NCI-H446 (cell line): ENCODE measurements around the gene LILRB3.
"Not testable (repeated sequence)": the region's sequence is repeated elsewhere in the genome, so short reads cannot be mapped to it uniquely, and the experiment has no call there.

Source experiments
- DNase-seq, 2 experiments: peaks; one replicate each; lab custom pipeline; 2025; lab: John Stamatoyannopoulos, UW

LILRB3 gene

DNA sequence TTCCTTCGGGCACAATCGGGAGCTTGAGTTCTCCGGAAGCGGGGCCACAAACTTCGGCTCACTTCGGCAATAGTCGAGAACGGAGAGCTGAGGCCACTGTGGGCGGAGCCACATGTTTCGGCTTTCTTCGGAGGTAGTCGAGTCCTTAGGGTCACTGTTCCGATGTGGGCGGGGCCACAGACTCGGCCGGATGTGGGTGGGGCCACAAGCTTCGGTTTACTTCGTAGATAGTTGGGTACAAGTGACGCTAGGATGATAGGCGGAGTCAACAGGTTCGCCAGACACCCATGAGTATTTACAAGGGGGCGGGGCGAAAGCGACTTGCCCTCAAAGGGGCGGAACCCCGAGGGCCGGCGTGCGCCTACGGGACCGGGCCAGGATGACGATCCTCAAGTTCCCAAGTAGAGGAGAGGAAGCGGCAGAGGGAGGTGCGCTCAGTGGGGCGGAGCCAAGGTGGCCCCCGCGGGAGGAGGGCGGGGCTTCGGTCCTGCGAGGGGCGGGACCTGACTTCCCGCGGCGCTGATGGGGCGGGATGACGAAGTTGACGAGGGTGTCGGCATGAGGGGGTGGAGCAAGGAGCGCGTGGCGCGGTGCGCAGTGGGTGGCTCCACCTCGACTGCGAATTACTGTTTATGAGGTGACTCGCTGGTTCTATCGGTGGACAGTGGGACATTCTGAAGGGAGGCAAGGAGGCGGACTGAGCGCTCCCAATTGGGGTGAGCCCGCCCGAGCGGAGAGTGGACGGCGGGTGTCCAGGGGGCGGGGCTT, 32.9 kb downstream of the LILRB3 start:
- DNase-seq: peak; percentile 100

DNA sequence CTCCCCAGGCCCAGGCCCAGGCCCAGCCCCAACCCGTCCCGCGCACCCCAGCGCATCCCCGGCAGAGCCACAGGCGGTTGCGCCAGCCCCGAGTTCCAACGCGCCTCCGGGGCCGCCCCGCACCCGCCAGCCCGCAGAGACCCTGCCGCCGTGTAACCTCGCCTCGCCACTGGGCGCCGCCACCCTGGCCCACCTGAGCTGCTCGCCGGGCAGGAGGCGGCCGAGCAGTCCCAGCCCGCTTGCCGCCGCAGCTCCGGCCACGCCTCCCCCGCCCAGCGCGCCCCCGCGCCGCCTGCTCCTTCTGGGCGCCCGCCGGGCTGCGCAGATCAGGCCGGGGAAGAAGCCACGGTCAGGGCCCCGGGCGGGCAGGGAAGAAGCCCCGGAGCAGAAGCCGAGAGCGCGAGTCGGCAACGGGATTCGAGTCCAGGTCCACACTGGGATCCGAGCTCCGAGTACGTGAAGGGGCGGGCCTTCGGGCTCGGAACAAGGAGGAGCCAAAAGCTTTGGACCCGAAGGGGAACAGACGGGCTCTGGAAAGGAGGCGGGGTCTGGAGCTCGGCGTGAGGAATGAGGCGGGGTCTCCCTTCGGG, 33.6 kb downstream of the LILRB3 start, which contains the start of gene MBOAT7:
MBOAT7 (minus strand) TSS at position 436 of the 590 bp plus-strand sequence. CDS start 1,072 bp downstream, outside the sequence.
- DNase-seq: no peak

DNA sequence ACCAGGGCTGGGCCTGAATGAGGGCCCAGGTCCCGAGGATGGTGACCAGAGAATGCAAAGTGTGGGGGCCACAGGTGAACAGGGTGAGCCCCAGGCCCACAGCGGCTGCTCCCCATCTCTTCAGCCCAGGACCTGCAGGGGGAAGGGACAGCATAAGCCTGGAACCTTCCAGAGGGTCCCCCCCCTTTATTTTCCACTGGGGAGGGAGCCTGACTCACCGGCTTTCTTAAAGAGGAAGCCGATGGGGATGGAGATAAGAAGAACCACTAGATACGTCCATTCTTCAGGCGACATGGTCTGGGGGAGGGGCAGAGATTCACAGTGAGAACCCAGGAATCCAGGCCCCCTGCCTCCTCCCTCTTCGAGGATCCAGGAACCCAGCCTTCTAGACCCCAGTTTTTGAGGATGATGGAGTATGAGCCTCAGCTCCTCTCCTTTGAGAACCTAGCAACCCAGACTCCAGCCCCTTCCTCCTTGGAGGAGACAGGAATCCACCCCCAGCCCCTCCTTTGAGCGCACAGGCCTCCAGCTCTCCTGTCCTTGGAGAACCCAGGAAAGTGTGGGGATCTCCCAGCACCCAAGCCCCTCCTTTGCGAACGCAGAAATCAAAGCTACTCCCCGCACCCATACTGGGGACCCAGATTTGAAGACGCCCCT, 34.5 kb downstream of the LILRB3 start:
- DNase-seq: no peak

DNA sequence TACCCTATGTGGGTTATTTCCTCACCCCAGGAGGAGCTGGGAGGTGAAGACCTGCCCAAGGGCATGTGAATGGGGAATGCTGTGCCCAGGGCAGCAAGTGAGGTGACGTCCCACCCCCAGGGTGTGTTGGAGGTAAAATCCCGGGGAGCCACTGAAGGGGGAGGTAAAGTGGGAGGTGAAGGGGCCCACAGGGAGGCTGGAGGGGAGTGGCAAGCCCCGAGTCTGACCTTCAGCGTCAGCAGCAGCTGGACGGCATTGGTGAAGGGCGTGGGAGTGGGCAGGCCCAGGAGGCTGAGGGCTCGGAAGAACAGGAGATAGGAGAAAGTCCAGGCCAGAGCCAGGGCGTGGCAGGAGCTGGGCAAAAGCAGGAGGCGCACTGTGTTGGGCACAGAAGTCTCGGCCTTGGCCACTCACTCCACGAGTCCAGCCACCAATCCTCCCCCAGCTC, 35.8 kb downstream of the LILRB3 start:
- no peak for DNase-seq

DNA sequence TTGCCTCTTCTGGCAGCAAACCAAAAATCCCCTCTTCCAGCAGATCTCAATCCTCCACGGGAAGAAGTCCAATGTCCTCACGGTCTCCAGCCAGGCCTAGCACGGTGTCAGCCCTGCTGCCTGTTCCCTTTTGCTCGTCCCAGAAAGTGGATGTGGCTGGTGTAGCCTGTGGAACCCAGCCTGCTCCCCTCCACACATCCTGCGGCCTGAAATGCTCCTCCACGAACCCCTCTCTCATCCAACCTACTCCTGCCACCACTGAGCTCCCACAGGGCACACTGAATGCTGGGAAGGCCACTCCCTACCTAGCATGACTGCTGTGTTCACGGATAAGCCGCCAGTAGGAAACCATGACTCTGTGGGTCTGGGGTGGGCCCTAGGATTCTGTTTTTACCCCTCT, 36.5 kb downstream of the LILRB3 start:
- no peak for DNase-seq

DNA sequence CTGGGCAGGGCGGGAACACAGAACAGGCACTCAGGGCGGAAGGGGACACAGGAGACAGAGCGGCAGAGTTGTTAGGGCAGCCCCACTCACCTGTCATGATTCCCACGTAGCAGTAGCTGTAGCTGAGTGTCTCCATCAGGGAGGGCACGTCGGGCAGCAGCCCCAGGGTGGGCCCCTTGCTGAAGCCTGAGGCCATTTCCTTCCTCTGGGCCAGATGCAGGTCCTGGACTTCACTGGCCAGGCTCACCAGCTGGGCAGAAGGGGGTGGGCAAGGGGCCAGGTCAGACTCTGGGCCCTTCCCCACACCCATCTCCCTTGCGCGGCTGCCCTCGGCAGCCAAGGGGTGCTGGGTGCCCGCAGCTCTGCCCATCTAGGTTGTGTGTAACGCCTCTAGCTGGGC, 39.4 kb downstream of the LILRB3 start:
- no peak for DNase-seq

DNA sequence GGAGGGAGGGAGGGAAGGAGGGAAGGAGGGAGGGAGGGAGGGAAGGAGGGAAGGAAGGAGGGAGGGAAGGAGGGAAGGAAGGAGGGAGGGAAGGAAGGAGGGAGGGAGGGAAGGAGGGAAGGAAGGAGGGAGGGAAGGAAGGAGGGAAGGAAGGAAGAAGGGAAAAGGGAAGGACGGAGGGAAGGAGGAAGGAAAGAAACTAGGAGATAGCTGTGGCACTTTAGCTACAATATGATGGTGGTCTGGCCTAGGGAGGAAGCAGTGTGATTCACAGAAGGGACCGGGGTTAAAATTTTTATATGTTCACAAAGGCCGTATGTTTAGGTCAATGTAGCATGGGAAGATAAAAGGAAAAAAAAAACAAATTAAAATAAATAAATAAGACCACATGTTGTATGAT, 40.9 kb downstream of the LILRB3 start:
- not testable (repeated sequence) for DNase-seq

DNA sequence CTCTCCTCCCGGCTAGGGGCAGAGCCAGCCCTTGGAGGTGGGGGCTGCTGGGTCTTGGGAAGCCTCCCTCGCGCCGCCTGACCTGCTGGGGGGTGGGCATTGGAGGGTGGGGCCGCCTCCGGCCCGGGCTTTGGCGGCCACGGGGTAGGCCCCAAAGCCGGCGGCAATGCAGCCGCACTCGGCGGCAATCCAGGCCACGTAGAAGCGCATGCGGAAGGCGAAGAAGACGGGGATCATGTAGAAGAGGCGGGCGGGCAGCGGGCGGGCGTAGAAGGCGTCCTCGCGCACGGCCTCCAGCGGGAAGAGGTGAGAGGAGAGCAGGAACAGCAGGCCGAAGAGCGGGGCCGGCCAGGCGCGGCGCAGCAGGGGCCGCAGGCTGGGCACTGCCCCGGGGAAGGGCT, 42.1 kb downstream of the LILRB3 start:
- no peak for DNase-seq

DNA sequence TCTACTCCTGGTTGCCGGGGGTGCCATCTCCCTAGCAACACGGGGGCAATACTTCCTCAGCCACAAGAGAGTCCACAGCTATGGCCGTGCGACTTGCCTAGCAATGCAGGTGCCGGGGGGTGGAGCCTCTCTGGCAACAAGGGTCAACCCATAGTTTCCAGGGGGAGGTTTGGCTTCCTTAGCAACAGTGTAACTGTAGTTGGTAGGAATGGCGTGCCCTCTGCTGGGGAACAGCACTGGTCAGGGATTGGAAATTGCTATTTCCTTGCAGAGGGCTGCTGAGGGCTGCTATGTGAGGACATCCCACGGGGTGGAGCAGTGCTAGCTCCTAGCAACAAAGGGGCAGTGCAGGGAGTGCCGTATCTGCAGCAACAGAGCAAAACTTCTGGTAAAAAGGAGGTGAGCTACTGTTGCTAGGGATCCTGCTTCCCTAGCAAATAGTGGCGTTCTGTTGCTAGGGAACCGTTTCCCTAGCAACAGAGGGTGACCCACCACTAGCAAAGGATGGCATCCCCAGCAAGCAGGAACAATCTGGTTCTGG, 42.8 kb downstream of the LILRB3 start:
- no peak for DNase-seq

DNA sequence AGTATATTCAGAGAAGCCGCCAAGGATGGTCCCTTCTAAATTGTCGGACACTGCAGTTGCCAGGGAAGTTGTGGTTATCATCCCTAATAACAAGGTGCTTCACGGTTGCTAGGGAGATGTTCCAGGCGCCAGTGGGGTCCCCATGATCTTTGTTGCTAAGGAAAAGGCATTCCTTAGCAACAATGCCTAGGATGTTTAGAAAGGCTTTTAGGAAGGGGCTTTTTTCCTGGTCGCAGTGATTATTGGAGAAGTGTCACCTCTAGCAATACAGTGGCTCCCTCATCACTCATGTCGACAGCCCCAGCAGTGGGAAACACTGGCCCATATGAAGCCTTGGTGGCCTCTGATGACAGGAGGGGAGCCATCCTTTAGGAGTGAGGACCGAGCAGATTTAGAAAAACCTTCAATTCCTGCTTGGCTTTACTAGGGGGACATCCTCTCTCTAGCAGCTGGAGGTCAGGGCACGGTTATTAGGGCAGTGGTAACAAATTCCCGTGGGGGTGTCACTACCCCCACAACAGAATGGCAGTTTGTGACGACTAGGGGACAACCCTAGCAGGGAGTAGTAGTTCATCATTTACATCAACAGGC, 43.5 kb downstream of the LILRB3 start:
- DNase-seq: no peak

DNA sequence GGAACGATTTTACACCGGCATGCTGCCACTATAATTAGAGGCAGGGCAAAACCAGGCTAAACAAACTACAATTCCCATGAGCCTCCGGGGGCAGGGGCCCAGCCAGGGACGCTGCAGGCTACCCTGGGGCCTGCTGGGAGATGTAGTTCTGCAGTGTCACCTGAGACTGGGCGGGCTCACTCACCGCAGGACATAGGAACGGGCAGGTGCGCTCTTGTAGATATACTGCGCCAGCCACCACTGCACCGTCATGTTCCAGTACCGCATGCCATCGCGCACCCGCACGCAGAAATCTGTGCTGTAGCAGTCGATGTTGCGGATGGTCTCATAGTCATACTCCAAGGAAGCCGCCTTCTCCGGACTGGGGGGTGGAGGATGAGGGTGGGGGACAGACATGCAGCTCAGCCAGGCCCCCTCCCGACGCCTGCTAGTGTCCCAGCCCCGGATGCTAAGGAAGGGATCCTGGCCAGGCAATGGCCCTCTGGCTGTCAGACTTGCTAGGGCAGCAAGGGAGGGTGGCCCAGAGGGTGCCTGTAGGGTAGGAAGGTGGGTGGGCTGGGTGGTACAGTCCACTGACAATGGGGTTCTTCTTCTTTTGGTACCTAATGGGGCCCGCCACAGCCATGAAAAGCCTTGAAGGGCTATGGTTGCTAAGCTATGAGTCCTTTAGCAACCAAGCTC, 44.1 kb downstream of the LILRB3 start:
- DNase-seq: peak in 1 of 2 experiments; percentile 29

DNA sequence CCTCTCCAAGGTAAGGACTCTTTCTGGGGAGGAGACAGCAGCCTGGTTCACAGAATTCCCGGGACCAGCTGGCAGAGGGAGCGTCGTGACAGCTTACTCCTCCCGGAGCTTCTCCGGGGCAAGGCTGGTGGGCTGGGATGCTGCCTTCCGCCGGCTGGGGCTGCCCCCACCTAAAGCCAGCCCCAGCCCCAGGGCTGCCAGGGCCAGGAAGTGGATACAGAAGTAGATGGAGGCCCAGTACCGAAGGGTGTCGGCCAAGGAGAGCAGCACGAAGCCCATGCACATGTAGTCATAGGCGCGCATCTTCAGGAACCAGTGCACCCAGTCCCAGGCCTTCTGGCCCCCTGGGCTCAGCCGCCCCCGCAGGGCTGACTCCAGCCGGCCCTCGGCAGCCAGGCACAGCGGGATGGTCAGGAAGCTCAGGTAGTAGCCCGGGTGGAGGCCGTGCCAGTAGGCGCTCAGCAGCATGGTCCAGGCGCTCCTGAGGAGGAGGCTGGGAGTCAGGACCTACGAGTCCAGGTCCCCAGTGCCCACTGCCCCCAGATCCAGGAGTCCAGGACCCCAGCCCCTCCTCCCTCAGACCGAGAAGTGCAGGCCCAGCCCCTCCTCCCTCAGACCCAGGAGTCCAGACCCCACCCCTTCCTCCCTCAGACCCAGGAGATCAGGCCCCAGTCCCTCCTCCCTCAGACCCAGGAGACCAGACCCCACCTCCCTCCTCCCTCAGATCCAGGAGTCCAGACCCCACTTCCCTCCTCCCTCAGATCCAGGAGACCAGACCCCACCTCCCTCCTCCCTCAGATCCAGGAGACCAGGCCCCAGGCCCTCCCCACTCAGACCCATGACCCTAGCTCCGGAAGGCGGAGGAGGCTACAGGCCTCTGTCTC, 48.6 kb downstream of the LILRB3 start:
- DNase-seq: no peak

DNA sequence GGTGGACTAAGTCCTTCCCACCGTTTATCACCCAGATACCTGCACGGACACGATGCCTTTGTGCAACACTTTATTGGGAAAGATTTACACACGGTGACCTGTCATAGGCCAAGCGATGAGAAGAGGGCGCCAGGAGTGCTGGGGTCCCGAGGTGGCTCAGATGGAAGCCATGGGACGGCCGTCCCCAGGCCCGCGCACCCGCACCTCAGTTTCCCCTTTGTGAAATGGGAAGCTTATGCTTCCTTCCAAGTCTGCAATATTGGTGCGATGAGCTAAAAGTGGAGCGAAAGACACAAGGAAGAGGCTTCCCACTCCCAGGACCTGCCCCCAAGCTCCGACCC, 49.5 kb downstream of the LILRB3 start:
- no peak for DNase-seq

DNA sequence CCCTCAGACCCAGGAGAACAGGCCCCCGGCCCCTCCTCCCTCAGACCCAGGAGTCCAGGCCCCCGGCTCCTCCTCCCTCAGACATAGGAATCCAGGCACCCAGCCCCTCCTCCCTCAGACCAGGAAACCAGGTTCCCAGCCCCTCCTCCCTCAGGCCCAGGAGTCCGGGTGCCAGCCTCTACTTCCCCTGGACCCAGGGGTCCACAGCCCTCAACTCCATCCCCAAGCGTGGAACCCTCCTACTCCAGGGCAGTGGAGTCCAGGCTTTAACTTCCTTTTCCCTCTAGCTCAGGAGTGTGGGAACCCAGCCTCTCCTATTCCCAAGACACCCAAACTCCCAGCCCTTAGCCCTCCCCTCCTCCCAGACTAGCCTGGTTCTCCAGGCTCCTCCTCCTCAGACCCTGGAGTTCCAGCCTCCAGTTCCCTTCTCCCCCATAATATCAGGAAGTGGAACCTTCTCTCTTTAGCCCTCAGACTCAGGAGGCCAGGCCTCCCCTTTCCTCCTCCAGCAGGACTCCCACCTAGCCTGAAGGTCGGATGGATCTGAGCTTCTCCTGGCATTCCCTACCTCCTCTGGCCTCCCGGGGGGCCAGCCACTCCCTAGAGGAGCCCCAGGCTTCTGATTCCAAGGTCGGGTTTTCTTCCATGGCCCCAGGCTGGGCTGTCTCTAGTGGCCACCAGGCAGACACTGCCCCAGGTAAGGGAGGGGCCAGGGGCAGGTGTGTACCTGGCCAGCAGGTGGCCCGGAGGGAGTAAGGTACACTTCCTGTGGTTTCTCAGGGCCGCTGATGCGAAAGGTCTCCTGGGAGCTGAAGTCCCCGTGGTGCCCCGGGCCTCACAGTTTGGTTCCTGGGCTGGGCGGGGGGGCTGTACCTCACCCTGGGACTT, 50.1 kb downstream of the LILRB3 start, which contains the start of gene TMC4:
TMC4 (minus strand) TSS at position 690 of the 888 bp plus-strand sequence; CDS start at position 647, 43 bp downstream.
- DNase-seq: no peak

DNA sequence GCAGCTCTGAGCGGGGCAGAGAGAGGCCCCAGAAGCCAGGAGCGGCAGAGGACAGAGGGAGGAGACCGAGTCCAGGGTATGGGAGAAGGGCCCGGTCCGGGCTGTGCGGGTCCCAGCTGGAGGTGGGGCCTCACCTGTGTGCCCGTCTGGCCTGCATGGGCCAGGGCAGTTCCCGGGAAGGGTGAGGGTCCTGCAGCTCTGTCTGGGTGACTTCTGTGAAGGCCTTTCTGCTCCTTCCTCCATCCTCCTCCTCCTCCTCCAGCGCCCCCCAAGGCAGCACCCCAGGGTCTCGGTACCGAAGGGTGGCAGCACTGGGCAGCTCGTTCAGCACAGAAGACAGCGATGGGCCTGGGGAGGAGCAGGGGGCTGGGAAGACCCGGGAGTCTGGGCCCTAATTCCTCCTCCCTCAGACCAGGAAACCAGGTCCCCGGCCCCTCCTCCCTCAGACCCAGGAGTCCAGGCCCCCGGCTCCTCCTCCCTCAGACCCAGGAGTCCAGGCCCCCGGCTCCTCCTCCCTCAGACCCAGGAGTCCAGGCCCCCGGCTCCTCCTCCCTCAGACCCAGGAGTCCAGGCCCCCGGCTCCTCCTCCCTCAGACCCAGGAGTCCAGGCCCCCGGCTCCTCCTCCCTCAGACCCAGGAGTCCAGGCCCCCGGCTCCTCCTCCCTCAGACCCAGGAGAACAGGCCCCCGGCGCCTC, 50.9 kb downstream of the LILRB3 start:
- not testable (repeated sequence) for DNase-seq

DNA sequence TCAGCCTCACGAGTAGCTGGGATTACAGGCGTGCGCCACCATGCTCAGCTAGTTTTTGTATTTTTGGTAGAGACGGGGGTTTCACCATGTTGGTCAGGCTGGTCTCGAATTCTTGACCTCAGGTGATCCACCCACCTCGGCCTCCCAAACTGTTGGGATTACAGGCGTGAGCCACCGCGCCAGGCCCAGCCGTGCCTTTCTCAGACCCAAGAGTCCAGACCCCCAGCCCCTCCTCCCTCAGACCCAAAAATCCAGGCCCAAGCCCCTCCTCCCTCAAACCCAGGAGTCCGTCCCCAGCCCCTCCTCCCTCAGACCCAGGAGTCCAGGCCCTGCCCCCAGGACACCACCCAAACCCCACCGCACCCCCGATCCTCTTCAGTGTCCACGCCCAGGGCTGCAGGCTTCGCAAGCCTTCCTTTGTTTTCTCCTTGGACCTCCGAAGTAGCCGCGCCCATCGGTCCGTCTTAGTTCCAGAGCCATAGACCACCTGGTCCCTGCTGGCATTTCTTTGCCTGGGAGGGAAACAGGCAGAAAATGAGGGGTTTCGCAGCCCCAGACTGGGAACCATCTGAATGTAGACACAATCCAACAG, 53.6 kb downstream of the LILRB3 start:
- no peak for DNase-seq

DNA sequence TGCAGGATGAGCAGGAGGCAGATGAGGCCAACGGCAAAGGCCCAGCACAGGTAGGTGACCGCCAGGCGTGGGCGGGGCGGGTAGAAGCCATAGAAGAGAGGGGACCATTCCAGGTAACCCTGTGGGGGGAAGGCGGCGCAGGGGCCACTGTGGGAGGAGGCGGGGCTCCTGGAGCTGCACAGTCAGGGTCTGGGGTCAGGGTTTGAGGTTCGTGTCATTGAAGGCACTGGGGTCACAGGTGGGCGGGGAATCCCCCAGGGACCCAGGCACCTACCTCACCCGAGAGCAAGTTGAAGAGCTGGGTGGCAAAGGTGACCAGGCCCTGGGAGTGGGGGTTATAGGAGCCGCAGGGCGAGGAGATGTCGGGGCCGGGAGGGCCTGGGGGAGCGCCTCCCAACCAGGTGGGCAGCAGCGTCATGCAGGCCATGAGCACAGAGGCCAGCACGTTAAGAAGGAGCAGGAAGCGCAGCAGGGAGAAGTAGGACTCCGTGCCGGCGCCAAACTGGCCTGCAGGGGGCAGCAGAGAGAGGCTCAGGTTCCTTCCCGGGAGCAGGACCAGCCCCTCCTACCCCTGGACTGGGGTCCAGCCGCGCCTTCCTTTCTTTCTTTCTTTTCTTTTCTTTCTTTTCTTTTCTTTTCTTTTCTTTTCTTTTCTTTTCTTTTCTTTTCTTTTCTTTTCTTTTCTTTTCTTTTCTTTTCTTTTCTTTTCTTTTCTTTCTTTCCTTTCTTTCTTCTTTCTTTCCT, 54.5 kb downstream of the LILRB3 start:
- DNase-seq: peak; percentile 79 to 88
